Neutrophil (primary cell): ENCODE measurements around the gene WBP4.

Experiments used
- H3K27ac ChIP-seq: fragments of 200-600 bp; sonication (generic); 2 replicates; pipeline ENCODE4 v1.5.1; 2016; ENCODE audit warnings: mild to moderate bottlenecking, moderate library complexity
- H3K27me3 ChIP-seq: fragments of 200-600 bp; sonication (generic); 2 replicates; pipeline ENCODE4 v1.6.0; 2016; ENCODE audit warnings: mild to moderate bottlenecking
- H3K36me3 ChIP-seq: fragments of 200-600 bp; sonication (generic); 2 replicates; pipeline ENCODE4 v1.5.1; 2017
- H3K4me1 ChIP-seq, 2 experiments: fragments of 200-600 bp in 1 of 2; sonication (generic) in 1 of 2; 1 replicate in 1 of 2; 2 replicates in 1 of 2; pipeline versions ENCODE4 v1.5.1 to v1.6.1; 2013 to 2016; ENCODE audit warnings: low read depth in 1 of 2, low read length in 1 of 2, mild to moderate bottlenecking in 1 of 2, moderate library complexity in 1 of 2; ENCODE audit not compliant: control insufficient read depth in 1 of 2, insufficient read depth in 1 of 2
- H3K4me3 ChIP-seq, 2 experiments: fragments of 200-600 bp in 1 of 2; sonication (generic) in 1 of 2; 1 replicate in 1 of 2; 2 replicates in 1 of 2; pipeline ENCODE4 v1.5.1; 2013 to 2016; ENCODE audit warnings: low read depth in 1 of 2, low read length in 1 of 2, mild to moderate bottlenecking in 1 of 2, moderate library complexity in 1 of 2
- H3K9me3 ChIP-seq: fragments of 200-600 bp; sonication (generic); 2 replicates; pipeline ENCODE4 v1.5.1; 2016
- TF ChIP-seq, protein P1 (sequence below): fragments of 200-600 bp; sonication (generic); IDR thresholded peaks from 2 replicates; pipeline ENCODE4 v1.5.1; 2016; ENCODE audit warnings: antibody characterized with exemption

WBP4 gene, protein sequence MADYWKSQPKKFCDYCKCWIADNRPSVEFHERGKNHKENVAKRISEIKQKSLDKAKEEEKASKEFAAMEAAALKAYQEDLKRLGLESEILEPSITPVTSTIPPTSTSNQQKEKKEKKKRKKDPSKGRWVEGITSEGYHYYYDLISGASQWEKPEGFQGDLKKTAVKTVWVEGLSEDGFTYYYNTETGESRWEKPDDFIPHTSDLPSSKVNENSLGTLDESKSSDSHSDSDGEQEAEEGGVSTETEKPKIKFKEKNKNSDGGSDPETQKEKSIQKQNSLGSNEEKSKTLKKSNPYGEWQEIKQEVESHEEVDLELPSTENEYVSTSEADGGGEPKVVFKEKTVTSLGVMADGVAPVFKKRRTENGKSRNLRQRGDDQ

DNA sequence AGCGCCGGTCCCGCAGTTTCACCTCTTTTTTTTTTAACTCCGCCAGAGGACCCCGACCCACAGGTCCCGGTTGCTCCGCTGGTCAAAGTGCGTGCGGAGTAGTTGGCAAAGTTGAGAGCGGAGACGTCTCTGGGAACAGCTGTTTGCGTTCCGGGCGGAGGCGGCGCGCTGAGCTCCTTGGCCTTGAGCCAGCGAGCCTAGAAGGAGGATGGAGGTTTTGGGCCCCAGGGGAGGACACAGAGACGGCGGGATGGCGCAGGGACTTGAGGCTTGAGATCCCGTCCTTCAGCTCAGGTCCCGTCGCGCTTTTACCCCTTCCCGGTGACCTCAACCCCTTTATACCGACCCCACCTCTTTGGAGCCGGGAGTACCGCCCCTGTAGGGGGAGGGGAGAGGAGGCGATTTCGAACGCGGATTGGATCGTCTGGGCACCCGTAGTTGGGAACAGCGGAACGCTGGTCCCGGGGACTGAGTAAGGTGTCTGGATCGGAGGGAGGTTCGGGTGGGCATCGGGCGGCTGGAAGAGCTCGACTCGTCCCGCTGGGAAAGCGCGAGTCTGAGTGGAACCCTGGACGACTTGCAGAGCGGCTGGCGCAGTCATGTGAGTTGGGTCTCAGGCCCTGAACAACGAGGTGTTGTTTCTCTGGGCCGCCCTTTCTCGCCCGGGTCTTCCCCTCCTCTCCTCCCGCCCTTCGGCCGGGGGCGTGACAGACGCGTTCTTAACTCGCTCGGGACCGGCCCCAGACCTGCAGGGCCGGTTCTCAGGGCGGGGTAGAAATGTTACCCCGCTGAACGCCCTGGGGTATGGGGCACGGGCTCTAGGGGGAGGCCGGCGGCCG is at the start of gene WBP4:
WBP4 (plus strand) TSS at position 435 of the 839 bp plus-strand sequence; CDS start at position 600, 165 bp downstream.
- no peaks in the 10 kb centered on the region for H3K27me3 ChIP-seq
- peak within 1 kb of the TSS; percentile 96 to 100 for H3K4me3 ChIP-seq
- peaks cover 39 to 41% of the 10 kb centered on the region in 2 experiments for H3K4me1 ChIP-seq
- TF ChIP-seq, protein P1, sequence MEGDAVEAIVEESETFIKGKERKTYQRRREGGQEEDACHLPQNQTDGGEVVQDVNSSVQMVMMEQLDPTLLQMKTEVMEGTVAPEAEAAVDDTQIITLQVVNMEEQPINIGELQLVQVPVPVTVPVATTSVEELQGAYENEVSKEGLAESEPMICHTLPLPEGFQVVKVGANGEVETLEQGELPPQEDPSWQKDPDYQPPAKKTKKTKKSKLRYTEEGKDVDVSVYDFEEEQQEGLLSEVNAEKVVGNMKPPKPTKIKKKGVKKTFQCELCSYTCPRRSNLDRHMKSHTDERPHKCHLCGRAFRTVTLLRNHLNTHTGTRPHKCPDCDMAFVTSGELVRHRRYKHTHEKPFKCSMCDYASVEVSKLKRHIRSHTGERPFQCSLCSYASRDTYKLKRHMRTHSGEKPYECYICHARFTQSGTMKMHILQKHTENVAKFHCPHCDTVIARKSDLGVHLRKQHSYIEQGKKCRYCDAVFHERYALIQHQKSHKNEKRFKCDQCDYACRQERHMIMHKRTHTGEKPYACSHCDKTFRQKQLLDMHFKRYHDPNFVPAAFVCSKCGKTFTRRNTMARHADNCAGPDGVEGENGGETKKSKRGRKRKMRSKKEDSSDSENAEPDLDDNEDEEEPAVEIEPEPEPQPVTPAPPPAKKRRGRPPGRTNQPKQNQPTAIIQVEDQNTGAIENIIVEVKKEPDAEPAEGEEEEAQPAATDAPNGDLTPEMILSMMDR = peak; percentile 22
- H3K36me3 ChIP-seq = peaks cover 14% of the 10 kb centered on the region
- peak within 1 kb of the TSS; percentile 94 for H3K27ac ChIP-seq
- no peaks in the 10 kb centered on the region for H3K9me3 ChIP-seq

DNA sequence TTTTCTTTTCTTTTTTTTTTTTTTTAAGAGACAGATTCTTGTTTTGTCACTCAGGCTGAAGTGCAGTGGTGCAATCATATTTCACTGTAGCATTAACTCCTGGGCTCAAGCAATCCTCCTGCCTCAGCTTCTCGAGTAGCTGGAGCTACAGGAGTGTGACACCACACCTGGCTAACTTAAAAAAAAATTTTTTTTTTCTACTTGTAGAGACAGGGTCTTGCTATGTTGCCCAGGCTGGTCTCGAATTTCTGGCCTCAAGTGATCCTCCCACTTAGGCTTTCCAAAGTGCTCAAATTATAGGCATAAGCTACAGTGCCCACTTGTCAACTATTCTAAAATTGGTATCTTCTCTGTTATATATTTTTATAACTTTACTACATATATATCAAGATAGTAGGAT is 48.8 kb upstream of the WBP4 start:
- peaks cover 77 to 91% of the 10 kb centered on the region in 2 experiments for H3K4me1 ChIP-seq

GRCh38 chr13:41013835-41014234 is 47.5 kb upstream of the WBP4 start:
- TF ChIP-seq, protein P1 = no peak
- H3K27ac ChIP-seq = peak overlapping the region; percentile 72
- peaks cover 4% of the 10 kb centered on the region for H3K36me3 ChIP-seq
- peaks cover 71 to 78% of the 10 kb centered on the region in 2 experiments for H3K4me1 ChIP-seq
- H3K27me3 ChIP-seq = no peaks in the 10 kb centered on the region
- no peaks in the 10 kb centered on the region for H3K9me3 ChIP-seq
- no peak overlapping the region for H3K4me3 ChIP-seq

More for the DNA sequence above, 48.8 kb upstream of the WBP4 start:
- TF ChIP-seq, protein P1 = no peak
- H3K27ac ChIP-seq = peak overlapping the region; percentile 64
- no peaks in the 10 kb centered on the region for H3K9me3 ChIP-seq
- no peak overlapping the region for H3K4me3 ChIP-seq
- H3K27me3 ChIP-seq = no peaks in the 10 kb centered on the region
- peaks cover 4% of the 10 kb centered on the region for H3K36me3 ChIP-seq

DNA sequence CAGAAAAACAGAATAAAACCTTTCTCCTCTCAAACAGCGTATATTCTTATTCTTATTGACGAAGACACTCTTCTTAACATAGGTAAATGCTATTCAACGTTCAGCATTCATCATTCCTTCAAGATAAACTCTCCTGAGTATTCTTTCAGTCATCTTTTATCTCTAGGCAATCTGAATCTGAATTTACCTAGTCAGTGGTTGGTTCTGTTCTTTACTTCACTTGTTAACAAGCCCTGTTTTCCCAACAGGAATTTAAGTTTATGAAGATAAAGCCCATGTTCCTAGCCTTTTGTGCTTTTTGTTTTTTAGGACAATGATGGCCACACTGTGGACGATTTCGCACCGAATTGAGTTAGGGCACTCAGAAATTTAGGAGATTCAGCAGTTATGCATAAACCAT is 45.4 kb upstream of the WBP4 start:
- Histone ChIP-seq H3K36me3 (peaks cover 4% of the 10 kb centered on the region), H3K4me3 (peak overlapping the region; percentile 38 to 71), H3K27me3 (no peaks in the 10 kb centered on the region), H3K9me3 (no peaks in the 10 kb centered on the region), H3K27ac (peak overlapping the region; percentile 72), H3K4me1 (peaks cover 74 to 75% of the 10 kb centered on the region in 2 experiments)
- TF ChIP-seq, protein P1 = no peak

GRCh38 chr13:41017159-41017558 is 44.1 kb upstream of the WBP4 start:
- Histone ChIP-seq H3K4me1 (peaks cover 61 to 63% of the 10 kb centered on the region in 2 experiments), H3K9me3 (no peaks in the 10 kb centered on the region), H3K4me3 (peak overlapping the region; percentile 71 to 86), H3K27me3 (no peaks in the 10 kb centered on the region), H3K36me3 (no peaks in the 10 kb centered on the region), H3K27ac (peak overlapping the region; percentile 89)
- TF ChIP-seq, protein P1 = no peak
